Body of pancreas (tissue), 4 donors: ENCODE measurements around the gene BCL10. TPM values are rescaled to one million over a fixed set of nuclear protein-coding genes. Genes with fewer than 3 reads are reported as not detected.

Experiments used
- ATAC-seq: fragments of 150-250 bp; one replicate; pipeline ENCODE4 v1.9.1; 2016
- DNase-seq, 4 donors: peaks; one replicate each; pipeline ENCODE4 v3.0.0-alpha.2; 2019
- H3K27ac ChIP-seq, 4 donors: fragments of 200-600 bp; sonication (generic); 1 replicate in 3 of 4; 2 replicates in 1 of 4; pipeline versions ENCODE4 v1.5.1 to v1.6.1; 2016 to 2019; ENCODE audit warnings: mild to moderate bottlenecking in 1 of 4, mixed read lengths in 1 of 4, moderate library complexity in 1 of 4
- H3K27me3 ChIP-seq, 2 donors: fragments of 200-600 bp; sonication (generic); one replicate each; pipeline ENCODE4 v1.6.0; 2016; ENCODE audit warnings: mild to moderate bottlenecking in 1 of 2
- H3K36me3 ChIP-seq, 2 donors: fragments of 200-600 bp; sonication (generic); replicated peaks in 1 of 2; 2 replicates each; pipeline ENCODE4 v1.5.1; 2016; ENCODE audit warnings: low read depth in 2 of 2; ENCODE audit not compliant: insufficient read depth in 1 of 2
- H3K4me1 ChIP-seq: fragments of 200-600 bp; sonication (generic); one replicate; pipeline ENCODE4 v1.6.0; 2016
- H3K4me3 ChIP-seq, 2 donors: fragments of 200-600 bp; sonication (generic); 1 replicate in 1 of 2; 2 replicates in 1 of 2; pipeline ENCODE4 v1.5.1; 2016 to 2019
- H3K9me3 ChIP-seq, 3 donors: fragments of 200-600 bp; sonication (generic); 1 replicate in 2 of 3; 2 replicates in 1 of 3; pipeline ENCODE4 v1.5.1; 2016
- CTCF ChIP-seq, 7 experiments: fragments of 450-650 bp in 4 of 7; fragments of 200-600 bp in 3 of 7; sonication (generic) in 3 of 7; IDR thresholded peaks; one replicate each; pipeline ENCODE4 v1.5.1; 2016 to 2019; ENCODE audit warnings: antibody characterized with exemption in 7 of 7
- POLR2A ChIP-seq, 3 donors: fragments of 450-650 bp; IDR thresholded peaks; one replicate each; pipeline ENCODE4 v1.6.1; 2016; ENCODE audit warnings: antibody characterized with exemption in 3 of 3, mild to moderate bottlenecking in 2 of 3
- WGBS, 2 donors: methylation state at CpG; one replicate each; pipeline ENCODE4 v1.1.5; 2017; 5-methylcytosine and 5-hydroxymethylcytosine counted together
- intact Hi-C: fragments of 100-400 bp; cut with DNase I; formaldehyde crosslinking; loops from one replicate; pipeline ENCODE4 v1.15.1; 2023
- total RNA-seq, 2 donors: library from RNA; depleted of rRNA; stranded (reverse); fragments of >200 nt; gene quantifications; one replicate each; pipeline ENCODE4 v1.1.0, GENCODE V29; 2016

Gene BCL10
- total RNA-seq, 2 donors from 2014 or later, result 4.9 to 9.3 TPM

- Histone ChIP-seq H3K4me3 (no peak overlapping the region), H3K9me3 (no peaks in the 10 kb centered on the region), H3K27ac (no peak overlapping the region), H3K4me1 (no peaks in the 10 kb centered on the region), H3K27me3 (no peaks in the 10 kb centered on the region), H3K36me3 (no peaks in the 10 kb centered on the region)
- intact Hi-C loops, result no loop called here
- DNase-seq, result no peak
- TF ChIP-seq CTCF (IDR thresholded peaks at IDR 0.05) (no peak), POLR2A (IDR thresholded peaks at IDR 0.05) (no peak)
- ATAC-seq, result no peak
- WGBS, 2 donors, result 83 to 85% methylated on average over 4 of the region's 4 CpGs
Observed at GRCh38 chr1:85289848-85290335, 13.5 kb upstream of the BCL10 start.

GRCh38 chr1:85289207-85289847, 12.9 kb upstream of the BCL10 start:
- intact Hi-C loops, result no loop called here
- DNase-seq (no peak), ATAC-seq (no peak)
- 89 to 92% methylated on average over 9 of the region's 9 CpGs for whole genome bisulfite sequencing, 2 donors
- Histone ChIP-seq H3K9me3 (no peaks in the 10 kb centered on the region), H3K4me3 (no peak overlapping the region), H3K36me3 (no peaks in the 10 kb centered on the region), H3K4me1 (no peaks in the 10 kb centered on the region), H3K27ac (no peak overlapping the region), H3K27me3 (no peaks in the 10 kb centered on the region)
- TF ChIP-seq CTCF (IDR thresholded peaks at IDR 0.05) (no peak), POLR2A (IDR thresholded peaks at IDR 0.05) (no peak)

- WGBS, 2 donors, result 70 to 89% methylated on average over 2 of the region's 2 CpGs
- intact Hi-C loops, result no loop called here
- DNase-seq (no peak), ATAC-seq (no peak)
- Histone ChIP-seq H3K27me3 (no peaks in the 10 kb centered on the region), H3K9me3 (no peaks in the 10 kb centered on the region), H3K4me3 (no peak overlapping the region), H3K36me3 (no peaks in the 10 kb centered on the region), H3K27ac (no peak overlapping the region), H3K4me1 (peaks cover 5% of the 10 kb centered on the region)
- TF ChIP-seq CTCF (IDR thresholded peaks at IDR 0.05) (no peak), POLR2A (IDR thresholded peaks at IDR 0.05) (no peak)
Observed at GRCh38 chr1:85284202-85284601, 7.8 kb upstream of the BCL10 start.

GRCh38 chr1:85283475-85284199, 7.2 kb upstream of the BCL10 start:
- peak; percentile 74 to 87 (median 82) for DNase-seq
- Histone ChIP-seq H3K27me3 (no peaks in the 10 kb centered on the region), H3K36me3 (no peaks in the 10 kb centered on the region), H3K4me3 (no peak overlapping the region), H3K4me1 (peaks cover 9% of the 10 kb centered on the region), H3K27ac (no peak overlapping the region), H3K9me3 (no peaks in the 10 kb centered on the region)
- no peak for TF ChIP-seq CTCF (IDR thresholded peaks at IDR 0.05)
- TF ChIP-seq POLR2A (IDR thresholded peaks at IDR 0.05), result no peak
- WGBS, 2 donors, result 34 to 45% methylated on average over 4 to 9 of the region's 11 CpGs
- intact Hi-C loops, result no loop called here
- peak; percentile 93 for ATAC-seq
